ENCODE results near the gene ZNF570.

ZNF570 gene

DNA sequence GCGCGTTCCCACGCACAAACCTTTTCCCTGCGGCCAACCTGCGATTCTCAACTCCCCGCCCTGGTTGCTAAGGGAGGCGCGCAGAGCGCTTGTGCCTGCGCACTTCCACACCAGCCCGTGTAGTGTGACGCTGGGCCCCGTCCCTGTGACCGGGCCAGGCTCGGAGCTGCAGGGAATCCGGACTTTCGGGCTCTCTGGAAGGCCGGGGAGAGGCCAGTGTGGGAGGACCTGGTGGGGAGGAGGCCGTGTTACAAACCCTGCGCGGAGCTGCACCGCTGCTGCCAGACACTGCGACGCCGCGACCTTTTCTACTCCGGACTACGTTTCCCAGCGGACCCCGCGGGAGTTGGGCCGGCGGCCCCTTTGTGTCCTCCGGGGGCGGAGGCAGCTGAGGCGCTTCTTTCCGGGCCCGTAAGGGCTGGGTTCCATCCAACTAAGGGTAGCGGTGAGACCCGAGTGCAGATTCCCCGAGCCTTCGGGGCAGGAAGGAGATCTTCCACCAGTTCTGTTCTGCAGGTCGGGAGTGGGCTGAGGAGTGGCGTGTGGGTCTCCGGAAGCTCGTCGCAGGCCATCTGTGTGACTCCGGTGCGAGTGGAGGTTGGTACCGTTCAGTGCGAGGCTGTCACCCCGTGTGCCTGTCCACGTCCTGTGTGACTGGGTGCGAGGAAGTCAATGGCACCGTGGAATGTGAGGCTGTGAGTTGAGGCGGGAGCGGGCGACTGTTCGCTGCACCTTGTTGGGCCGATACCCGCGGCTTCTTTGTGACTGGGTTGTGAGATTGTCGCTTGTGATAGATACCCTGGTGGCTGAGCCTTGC is at the start of gene ZNF570:
Gene ZNF570, plus strand, starts transcription at position 396 of the 817 bp plus-strand sequence. CDS start 999 bp downstream, outside the sequence.
- DNase-seq (ENCODE audit: low read depth in 2 of 2) = peak; percentile 74 to 78

DNA sequence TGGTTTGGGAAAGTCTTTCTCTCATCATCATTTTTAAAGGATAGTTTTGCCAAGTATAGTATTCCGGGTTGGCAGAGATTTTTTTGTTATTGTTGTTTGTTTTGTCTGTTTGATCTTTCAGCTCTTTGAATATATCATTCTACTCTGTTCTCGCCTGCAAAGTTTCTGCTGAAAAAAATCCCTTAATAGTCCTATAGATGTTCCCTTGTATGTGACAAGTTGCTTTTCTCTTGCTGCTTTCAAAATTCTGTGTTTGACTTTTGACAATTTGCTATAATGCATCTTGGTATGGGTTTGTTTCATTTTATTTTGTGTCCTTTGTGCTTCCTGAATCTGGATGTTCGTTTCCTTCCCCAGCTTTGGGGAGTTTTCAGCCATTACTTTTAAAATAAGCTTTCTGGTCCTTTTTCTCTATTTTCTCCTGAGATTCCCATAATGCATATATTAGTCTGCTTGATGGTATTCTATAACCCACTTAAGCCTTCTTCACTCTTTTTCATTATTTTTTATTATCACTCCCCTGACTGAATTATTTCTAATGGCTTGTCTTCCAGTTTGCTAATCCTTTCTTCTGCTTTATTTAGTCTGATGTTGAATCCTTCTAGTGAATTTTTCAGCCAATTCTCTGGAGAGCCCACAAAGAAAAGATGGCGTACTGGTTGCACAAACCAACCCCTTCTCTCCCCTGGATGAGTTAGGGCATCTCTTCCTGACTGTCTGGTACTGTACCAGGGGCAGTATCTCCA is 16.5 kb upstream of the ZNF570 start:
- DNase-seq (ENCODE audit: low read depth in 2 of 2) = no peak

DNA sequence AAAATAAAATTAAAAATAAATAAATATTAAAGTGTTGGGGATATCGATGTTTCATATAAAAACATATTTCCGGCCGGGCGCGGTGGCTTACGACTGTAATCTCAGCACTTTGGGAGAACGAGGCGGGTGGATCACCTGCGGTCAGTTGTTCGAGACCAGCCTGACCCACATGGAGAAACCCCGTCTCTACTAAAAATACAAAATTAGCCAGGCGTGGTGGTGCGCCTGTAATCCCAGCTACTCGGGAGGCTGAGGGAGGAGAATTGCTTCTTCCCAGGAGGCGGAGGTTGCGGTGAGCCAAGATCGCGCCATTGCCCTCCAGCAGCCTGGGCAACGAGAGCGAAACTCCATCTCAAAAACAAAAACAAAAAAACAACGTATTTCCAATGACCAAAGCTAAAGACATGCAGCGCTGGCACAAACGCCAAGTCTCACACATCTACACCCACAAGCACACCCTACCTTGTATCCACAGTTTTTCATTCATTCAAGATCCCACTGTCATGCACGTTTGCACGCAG is 2.8 kb upstream of the ZNF570 start:
- no peak for DNase-seq (ENCODE audit: low read depth in 2 of 2)

DNA sequence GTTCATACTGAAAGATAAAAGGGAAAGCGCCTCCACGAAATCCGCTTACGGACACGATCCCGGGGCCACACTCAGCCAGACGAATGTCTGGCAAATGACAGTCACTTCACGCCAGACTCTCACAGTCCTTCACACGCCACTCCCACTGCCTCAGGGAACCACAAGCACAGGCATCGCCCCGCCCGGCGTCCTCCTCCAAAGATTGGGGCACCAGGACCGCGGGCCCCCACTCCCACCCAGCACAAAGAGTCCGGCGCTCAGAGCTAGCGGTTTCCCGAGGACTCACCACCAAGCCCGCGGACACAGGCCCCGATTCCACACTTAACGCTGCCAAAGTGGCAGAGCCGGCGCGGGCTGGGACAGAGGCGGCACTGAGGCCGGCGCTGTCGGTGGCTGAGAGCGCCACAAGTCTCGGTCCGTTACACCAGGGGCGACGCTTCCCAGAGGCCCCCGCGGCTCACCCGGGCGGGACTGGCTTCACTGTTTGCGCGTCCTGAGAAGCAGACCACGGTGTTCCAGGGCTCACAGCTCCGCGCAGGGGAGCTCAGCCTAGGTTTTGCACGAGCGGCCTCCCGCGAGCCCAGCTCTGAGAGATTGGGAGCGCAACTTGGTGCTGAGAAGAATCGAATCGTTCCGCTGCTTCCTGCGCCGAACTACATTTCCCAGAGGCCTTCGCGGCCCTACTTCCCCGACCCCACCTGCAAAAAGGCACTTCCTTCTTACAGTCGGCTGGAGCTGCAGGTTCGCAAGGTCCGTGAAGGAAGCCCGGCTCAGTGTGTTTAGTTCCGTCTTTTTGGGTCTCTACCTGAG is 2.2 kb upstream of the ZNF570 start, which contains the start of gene ZNF569:
Gene ZNF569, minus strand, starts transcription at position 647 of the 810 bp plus-strand sequence. CDS start 22,523 bp downstream, outside the sequence.
- DNase-seq (ENCODE audit: low read depth in 2 of 2) = peak; percentile 67 to 69

DNA sequence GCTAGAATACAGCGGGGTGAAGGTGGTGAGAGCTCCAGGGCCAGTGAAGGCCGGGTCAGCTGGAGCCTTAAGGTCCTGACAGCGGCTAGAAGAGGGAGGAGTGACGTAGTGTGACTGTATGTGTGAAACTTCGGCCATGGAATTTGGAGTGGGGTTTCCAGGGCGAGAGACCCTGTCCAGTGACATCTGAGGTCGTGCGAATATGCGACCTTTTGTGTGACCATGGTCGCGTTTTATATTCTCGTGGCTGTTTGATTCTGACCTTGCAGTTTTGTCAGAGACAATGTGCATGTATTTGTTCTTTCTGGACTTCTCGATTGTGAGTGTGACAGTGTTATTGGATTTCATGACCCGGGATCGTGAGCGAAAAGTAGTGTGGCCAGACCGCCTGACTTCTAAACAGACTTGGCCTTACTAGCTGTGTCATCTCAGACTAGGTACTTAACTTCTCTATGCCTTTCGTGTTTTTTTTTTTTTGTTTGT is 1.5 kb upstream of the ZNF570 start:
- DNase-seq (ENCODE audit: low read depth in 2 of 2) = no peak

DNA sequence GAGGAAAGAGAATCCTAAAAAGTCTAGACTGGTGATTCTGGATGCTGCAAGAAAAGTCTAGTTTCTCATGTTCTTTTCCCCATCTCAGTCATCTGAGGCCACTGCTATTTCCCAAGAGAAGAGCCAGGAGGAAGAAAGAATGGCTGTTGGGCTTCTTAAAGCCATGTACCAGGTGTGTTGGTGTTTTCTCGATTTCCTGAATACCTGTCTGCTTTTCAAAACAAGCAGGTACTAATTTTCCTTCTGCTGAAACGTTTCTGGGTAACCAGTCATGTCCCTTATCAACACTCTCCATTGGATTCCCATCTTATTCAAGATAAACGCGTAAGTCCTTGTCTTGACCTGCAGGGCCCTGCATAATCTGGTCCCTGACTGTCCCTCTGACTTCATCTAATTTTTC is 1.1 kb downstream of the ZNF570 start:
- DNase-seq (ENCODE audit: low read depth in 2 of 2) = no peak

DNA sequence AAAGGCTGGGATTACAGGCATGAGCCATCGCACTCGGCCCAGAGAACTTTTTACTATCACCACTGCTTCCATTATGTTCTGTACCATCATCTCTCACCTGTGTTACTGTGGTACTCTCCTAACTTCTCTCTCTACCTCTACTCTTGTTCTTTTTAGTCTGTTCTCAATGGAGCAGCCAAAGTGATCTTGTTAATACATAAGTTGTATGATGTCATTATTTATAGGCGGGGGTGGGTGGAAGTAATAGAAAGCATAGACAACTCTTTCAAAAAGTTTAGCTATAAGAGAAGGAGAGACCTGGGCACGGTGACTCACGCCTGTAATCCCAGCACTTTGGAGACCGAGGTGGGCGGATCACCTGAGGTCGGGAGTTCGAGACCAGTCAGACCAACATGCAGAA is 3.0 kb downstream of the ZNF570 start:
- no peak for DNase-seq (ENCODE audit: low read depth in 2 of 2)

DNA sequence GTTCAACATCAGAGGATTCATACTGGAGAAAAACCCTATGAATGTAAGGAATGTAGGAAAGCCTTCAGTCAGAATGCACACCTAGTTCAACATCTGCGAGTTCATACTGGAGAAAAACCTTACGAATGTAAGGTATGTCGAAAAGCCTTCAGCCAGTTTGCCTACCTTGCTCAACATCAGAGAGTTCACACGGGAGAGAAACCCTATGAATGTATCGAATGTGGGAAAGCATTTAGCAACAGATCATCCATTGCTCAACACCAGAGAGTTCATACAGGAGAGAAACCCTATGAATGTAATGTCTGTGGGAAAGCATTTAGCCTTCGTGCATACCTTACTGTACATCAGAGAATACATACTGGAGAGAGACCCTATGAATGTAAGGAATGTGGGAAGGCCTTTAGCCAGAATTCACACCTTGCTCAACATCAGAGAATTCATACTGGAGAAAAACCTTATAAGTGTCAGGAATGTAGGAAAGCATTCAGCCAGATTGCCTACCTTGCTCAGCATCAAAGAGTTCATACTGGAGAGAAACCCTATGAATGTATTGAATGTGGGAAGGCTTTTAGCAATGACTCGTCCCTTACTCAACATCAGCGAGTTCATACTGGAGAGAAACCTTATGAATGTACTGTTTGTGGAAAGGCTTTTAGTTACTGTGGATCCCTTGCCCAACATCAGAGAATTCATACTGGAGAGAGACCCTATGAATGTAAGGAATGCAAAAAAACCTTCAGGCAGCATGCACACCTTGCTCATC is 15.4 kb downstream of the ZNF570 start:
- DNase-seq (ENCODE audit: low read depth in 2 of 2) = no peak

DNA sequence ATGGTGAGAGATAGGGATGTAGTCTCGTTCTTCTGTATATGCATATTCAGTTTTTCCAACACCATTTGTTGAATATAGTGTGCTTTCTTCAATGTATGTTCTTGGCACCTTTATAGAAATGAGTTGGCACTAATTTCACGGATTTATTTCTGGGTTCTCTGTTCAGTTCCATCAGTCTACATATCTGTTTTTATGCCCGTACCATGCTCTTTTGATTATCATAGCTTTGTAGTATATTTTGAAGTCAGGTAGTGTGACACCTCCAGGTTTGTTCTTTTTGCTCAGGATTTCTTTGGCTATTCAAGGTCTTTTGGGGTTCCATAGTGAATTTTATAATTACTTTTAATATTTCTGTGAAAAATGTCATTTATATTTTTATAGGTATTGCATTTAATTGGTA is 23.1 kb downstream of the ZNF570 start:
- no peak for DNase-seq (ENCODE audit: low read depth in 2 of 2)

DNA sequence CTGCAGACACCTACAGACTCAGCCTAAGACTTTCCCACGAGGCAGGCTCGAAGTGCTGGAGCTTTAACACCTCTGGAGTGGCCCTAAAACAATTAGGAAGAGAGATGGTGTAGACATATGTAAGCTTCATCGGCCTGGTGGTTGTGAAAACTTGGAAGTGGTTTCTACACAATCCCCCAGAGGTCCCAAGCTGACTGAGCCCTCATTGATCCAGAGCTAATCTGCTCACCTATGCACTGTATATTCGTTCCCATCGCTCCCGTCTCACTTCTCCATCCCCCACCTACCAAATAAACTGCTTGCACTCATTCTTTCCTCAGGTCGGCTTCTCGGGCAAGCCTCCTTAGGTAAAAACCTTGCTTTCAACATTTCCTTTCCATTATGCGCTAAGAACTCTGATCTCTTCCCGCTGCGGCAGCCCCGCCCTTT is 36.8 kb downstream of the ZNF570 start:
- DNase-seq (ENCODE audit: low read depth in 2 of 2) = no peak

DNA sequence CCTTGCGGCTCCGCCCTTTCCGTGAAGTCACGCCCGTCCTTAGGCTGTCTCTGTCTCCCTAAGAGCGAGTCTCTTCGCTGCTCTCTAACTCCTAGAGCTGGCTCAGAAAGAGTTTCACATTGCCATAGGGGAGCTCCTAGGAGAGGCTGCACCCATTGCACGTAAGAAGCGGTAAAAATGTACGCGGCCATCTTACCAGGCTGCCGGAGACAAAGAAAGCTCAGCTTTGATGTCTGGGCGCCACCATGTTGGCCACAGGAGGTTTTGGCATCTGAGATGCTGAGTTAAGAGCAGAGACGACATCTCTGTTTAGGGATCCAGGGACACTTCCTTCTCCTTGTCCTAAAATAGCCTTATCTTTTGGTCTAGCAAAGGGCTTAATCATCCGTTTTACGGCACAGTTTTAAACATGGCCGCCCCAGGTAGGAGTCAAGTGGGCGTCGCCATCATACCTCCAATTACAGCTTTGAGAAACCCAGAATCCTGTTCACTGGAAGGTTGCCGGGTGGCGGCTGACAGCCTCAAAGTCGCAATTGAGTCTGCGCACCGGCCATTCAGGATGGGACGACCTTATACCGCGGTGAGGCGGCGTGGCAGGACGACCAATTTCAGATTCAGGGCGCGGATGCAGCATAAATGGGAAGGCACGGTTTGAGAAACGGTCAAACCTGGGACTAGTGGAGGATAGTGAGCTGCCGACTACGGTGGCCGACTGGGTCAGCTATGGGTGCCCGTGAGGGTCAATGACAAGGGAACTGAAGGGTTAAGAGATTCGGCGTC is 37.4 kb downstream of the ZNF570 start, which contains the start of gene ZNF793:
Gene ZNF793, plus strand, starts transcription at position 553 of the 780 bp plus-strand sequence. CDS start 16,501 bp downstream, outside the sequence.
- peak; percentile 54 to 63 for DNase-seq (ENCODE audit: low read depth in 2 of 2)

DNA sequence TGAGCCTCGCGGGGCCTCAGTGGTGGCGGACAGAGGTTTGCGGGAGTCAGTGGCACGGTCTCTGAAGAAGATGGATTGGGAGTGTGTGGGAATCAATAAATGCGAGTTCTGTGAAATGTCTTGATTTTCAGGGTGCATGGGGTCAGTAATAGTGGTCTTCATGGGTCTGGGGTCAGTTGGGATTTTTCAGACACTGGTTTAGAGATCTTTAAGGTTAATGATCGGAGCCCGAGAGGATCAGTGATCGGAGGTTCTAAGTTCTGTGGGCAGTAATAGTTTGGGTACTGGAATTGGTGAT is 38.0 kb downstream of the ZNF570 start:
- DNase-seq (ENCODE audit: low read depth in 2 of 2) = no peak

DNA sequence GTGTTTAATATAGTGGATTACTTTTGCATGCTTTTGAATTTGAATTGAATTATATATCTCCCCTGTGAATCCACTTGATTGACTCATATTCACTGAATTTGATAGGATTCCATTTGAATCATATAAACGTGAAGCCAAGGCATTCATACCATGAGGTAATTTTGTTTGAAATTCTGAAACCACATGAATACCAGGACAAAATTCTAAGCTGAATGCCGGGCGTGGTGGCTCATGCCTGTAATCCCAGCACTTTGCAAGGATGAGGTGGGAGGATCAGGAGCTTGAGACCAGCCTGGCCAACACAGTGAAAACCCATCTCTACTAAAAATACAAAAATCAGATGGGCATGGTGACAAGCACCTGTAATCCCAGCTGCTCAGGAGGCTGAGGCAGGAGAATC is 42.0 kb downstream of the ZNF570 start:
- no peak for DNase-seq (ENCODE audit: low read depth in 2 of 2)

DNA sequence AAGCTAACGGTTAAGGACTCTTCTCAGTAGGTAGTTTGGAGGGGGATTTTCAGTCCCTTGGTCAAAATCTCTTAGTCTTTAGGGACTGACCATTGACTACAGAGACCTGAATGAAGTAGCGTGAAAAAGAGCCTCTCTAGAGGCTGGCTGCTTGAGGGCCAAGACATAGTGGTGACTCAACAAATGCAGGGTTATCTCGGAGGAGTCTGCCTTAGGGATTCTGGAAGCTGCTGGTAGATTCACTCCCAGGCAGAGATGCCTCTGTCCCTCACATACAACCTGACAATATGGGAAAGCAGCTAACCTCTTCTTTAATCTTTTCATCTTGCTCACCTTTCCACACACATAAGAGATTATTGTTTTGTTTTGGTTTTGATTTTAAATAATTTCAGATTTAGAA is 42.7 kb downstream of the ZNF570 start:
- DNase-seq (ENCODE audit: low read depth in 2 of 2) = no peak

DNA sequence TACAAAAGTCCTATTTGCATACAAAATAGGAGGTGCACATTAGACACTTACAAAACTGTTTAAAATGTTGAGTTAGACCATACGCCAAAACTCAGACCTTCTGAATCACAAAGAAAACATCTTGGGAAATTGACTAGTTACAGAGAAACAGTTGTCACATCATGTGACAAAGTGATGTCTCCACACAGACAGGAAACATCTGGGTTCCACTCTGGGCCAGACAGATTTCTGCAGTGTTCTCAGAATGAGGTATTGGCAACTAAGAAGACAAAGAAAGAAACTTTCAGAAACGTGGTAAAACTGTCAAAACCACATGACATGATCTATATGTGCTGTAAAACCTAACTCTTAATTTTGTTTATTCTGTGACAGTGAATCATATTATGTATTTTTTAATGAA is 44.2 kb downstream of the ZNF570 start:
- DNase-seq (ENCODE audit: low read depth in 2 of 2) = no peak

DNA sequence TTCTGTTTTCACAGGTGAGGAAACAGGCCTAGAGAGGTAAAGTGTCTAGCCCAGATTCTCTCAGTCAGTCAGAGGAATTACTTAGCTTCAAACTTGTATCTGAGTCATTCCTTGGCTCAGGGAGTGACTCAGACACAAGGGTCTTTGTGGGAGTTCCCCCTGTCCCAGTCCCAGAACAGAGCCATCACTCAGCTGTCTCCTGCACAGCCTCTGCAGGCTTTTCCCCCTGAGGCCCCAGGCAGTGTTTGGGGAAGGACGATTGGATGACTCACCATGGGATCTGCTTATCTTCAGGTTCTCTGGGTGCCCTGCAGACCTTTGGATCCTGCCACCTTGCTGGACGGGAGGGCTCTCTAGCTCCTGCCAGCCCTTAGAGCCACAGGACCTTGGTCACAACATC is 50.7 kb downstream of the ZNF570 start:
- DNase-seq (ENCODE audit: low read depth in 2 of 2) = no peak

DNA sequence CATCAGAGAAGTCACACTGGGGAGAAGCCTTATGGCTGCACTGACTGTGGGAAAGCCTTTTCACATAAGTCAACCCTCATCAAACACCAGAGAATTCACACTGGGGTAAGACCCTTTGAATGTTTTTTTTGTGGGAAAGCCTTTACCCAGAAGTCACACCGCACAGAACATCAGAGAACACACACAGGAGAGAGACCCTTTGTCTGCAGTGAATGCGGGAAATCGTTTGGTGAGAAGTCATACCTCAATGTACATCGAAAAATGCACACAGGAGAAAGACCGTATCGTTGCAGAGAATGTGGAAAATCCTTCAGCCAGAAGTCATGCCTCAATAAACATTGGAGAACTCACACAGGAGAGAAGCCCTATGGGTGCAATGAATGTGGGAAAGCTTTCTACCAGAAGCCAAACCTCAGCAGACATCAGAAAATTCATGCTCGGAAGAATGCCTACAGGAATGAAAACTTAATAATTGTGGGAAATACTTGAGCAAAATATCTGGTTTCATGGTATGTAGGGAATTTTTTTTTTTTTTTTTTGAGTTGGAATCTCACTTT is 68.3 kb downstream of the ZNF570 start:
- no peak for DNase-seq (ENCODE audit: low read depth in 2 of 2)

Measured in stimulated activated CD8-positive, alpha-beta memory T cell treated with anti-CD3 and anti-CD28 coated beads, Interleukin-7, amount 100 ng/mL, for 1 hour (primary cell).